GM06990 (cell line): ENCODE data around the gene PTPRU.

Experiments used
- DNase-seq: peaks from one replicate; pipeline ENCODE4 v3.0.0-alpha.2; 2011; ENCODE audit not compliant: insufficient read length; ENCODE audit errors: extremely low read depth
- H3K27me3 ChIP-seq: replicated peaks from 2 replicates; pipeline ENCODE4 v1.6.0; 2011; ENCODE audit warnings: low read length; ENCODE audit not compliant: control insufficient read depth, insufficient read depth
- H3K36me3 ChIP-seq: 2 replicates; pipeline ENCODE4 v1.5.1; 2011; ENCODE audit warnings: low read length; ENCODE audit not compliant: control insufficient read depth, insufficient read depth
- H3K4me3 ChIP-seq: replicated peaks from 2 replicates; pipeline ENCODE4 v1.5.1; 2011; ENCODE audit warnings: low read depth, mild to moderate bottlenecking, control low read depth, low read length
- CTCF ChIP-seq: IDR thresholded peaks from 2 replicates; pipeline ENCODE4 v1.5.1; 2011; ENCODE audit warnings: low read length, control low read depth, mild to moderate bottlenecking, inconsistent platforms; ENCODE audit not compliant: insufficient read depth, poor library complexity, severe bottlenecking

Gene PTPRU

GRCh38 chr1:29202053-29202452, 34.3 kb upstream of the PTPRU start:
- Histone ChIP-seq H3K27me3 (no peaks in the 10 kb centered on the region), H3K4me3 (no peak overlapping the region), H3K36me3 (peaks cover 16% of the 10 kb centered on the region)
- no peak for TF ChIP-seq CTCF
- DNase-seq: no peak

GRCh38 chr1:29202584-29203340, 33.6 kb upstream of the PTPRU start:
- Histone ChIP-seq H3K4me3 (no peak overlapping the region), H3K36me3 (peaks cover 16% of the 10 kb centered on the region), H3K27me3 (no peaks in the 10 kb centered on the region)
- TF ChIP-seq CTCF: peak; percentile 97
- DNase-seq: peak; percentile 66

GRCh38 chr1:29208442-29208841, 27.9 kb upstream of the PTPRU start:
- H3K4me3 ChIP-seq: no peak overlapping the region
- no peaks in the 10 kb centered on the region for H3K27me3 ChIP-seq
- DNase-seq: no peak
- no peak for TF ChIP-seq CTCF
- H3K36me3 ChIP-seq: peaks cover 9% of the 10 kb centered on the region

- no peak for DNase-seq
- Histone ChIP-seq H3K36me3 (peaks cover 9% of the 10 kb centered on the region), H3K4me3 (no peak overlapping the region), H3K27me3 (no peaks in the 10 kb centered on the region)
- no peak for TF ChIP-seq CTCF
Measured at GRCh38 chr1:29209173-29209572, 27.1 kb upstream of the PTPRU start.

- TF ChIP-seq CTCF: no peak
- Histone ChIP-seq H3K4me3 (no peak overlapping the region), H3K36me3 (peaks cover 7% of the 10 kb centered on the region), H3K27me3 (no peaks in the 10 kb centered on the region)
- DNase-seq: no peak
Measured at GRCh38 chr1:29210278-29211085, 25.8 kb upstream of the PTPRU start.
